K562 (cell line): ENCODE data around the gene SLC25A53. TPM values are rescaled to one million over a fixed set of nuclear protein-coding genes. Genes with fewer than 3 reads are reported as not detected.
A peak's percentile ranks its signal among the peaks of the same experiment; 100 is the strongest.

Experiments
- ARID2 ChIP-seq: fragments of 450-650 bp; IDR thresholded peaks from 2 replicates; pipeline ENCODE4 v1.6.1; 2017; ENCODE audit warnings: antibody characterized with exemption, mild to moderate bottlenecking
- CTBP1 ChIP-seq: fragments of 450-650 bp; IDR thresholded peaks from 2 replicates; pipeline ENCODE4 v1.6.1; 2016; ENCODE audit warnings: borderline replicate concordance
- FOS ChIP-seq: IDR thresholded peaks from 3 replicates; pipeline ENCODE4 v1.6.1; 2011; ENCODE audit not compliant: insufficient read length; ENCODE audit errors: extremely low read depth
- HIVEP1 ChIP-seq: fragments of 250-450 bp; sonication (Bioruptor Pico); IDR thresholded peaks from 2 replicates; pipeline ENCODE4 v1.4.0; 2020; ENCODE audit warnings: mild to moderate bottlenecking
- JUN ChIP-seq, 2 experiments: sonication (generic) in 1 of 2; formaldehyde crosslinking in 1 of 2; IDR thresholded peaks; 2 replicates each; pipeline versions ENCODE4 v1.6.1 to v1.8.0; 2012 to 2022; ENCODE audit warnings: borderline replicate concordance in 2 of 2, mild to moderate bottlenecking in 2 of 2, improper control_type of control experiment in 1 of 2, low read depth in 1 of 2, low read length in 1 of 2, missing genetic modification reagents in 1 of 2
- NCOA4 ChIP-seq: fragments of 450-650 bp; IDR thresholded peaks from 2 replicates; pipeline ENCODE4 v1.6.1; 2018; ENCODE audit warnings: mild to moderate bottlenecking; ENCODE audit not compliant: partially characterized antibody
- POLR2AphosphoS2 ChIP-seq: IDR thresholded peaks from 2 replicates; pipeline ENCODE4 v1.6.1; 2012; ENCODE audit warnings: low read length, improper control_type of control experiment
- RFX7 ChIP-seq: fragments of 250-450 bp; sonication (Bioruptor Pico); IDR thresholded peaks from 2 replicates; pipeline ENCODE4 v1.5.1; 2021; ENCODE audit warnings: mild to moderate bottlenecking
- RNF2 ChIP-seq: sonication (generic); IDR thresholded peaks from 2 replicates; pipeline ENCODE4 v1.6.1; 2016
- SMAD4 ChIP-seq: fragments of 250-450 bp; sonication (Bioruptor Pico); conservative IDR thresholded peaks from 2 replicates; pipeline ENCODE4 v1.8.0; 2021; ENCODE audit warnings: inconsistent platforms, mild to moderate bottlenecking, moderate library complexity
- SP1 ChIP-seq: sonication (generic); formaldehyde crosslinking; IDR thresholded peaks from 2 replicates; pipeline ENCODE4 v1.8.1; 2022; ENCODE audit warnings: mild to moderate bottlenecking, missing genetic modification reagents
- SRF ChIP-seq, 2 experiments: fragments of 250-450, 450-650 bp in 1 of 2; sonication (Bioruptor Pico) in 1 of 2; sonication (generic) in 1 of 2; formaldehyde crosslinking; IDR thresholded peaks; 2 replicates each; pipeline versions ENCODE4 v1.5.0 to v1.5.1; 2020 to 2022; ENCODE audit warnings: mild to moderate bottlenecking in 1 of 2, missing genetic modification reagents in 1 of 2
- STAG1 ChIP-seq: sonication (generic); formaldehyde crosslinking; IDR thresholded peaks from 2 replicates; pipeline ENCODE4 v1.5.0; 2020; ENCODE audit warnings: missing genetic modification reagents, borderline replicate concordance
- WHSC1 ChIP-seq: IDR thresholded peaks from one replicate; pipeline ENCODE4 v1.6.1; 2012; ENCODE audit warnings: low read length, control low read depth, inconsistent platforms
- ZNF197 ChIP-seq: fragments of 200-800 bp; sonication (Bioruptor generic); IDR thresholded peaks from 2 replicates; pipeline ENCODE4 v1.6.1; 2016; ENCODE audit warnings: low read depth, missing genetic modification characterization, missing compliant biosample characterization
- ZNF253 ChIP-seq: fragments of 250-450 bp; sonication (Bioruptor Pico); conservative IDR thresholded peaks from 2 replicates; pipeline ENCODE4 v1.6.1; 2021; ENCODE audit warnings: mild to moderate bottlenecking
- ZNF282 ChIP-seq: sonication (generic); formaldehyde crosslinking; IDR thresholded peaks from 2 replicates; pipeline ENCODE4 v1.8.1; 2023; ENCODE audit warnings: missing genetic modification reagents
- ZNF311 ChIP-seq: fragments of 250-450 bp; sonication (Bioruptor Pico); IDR thresholded peaks from 2 replicates; pipeline ENCODE4 v1.4.0; 2020; ENCODE audit warnings: mild to moderate bottlenecking, moderate library complexity
- ZNF76 ChIP-seq: fragments of 250-450 bp; sonication (Bioruptor Pico); IDR thresholded peaks from 2 replicates; pipeline ENCODE4 v1.4.0; 2020; ENCODE audit warnings: mild to moderate bottlenecking, moderate library complexity, borderline replicate concordance
- polyA plus RNA-seq, 8 experiments: library from polyadenylated mRNA; depleted of rRNA in 4 of 8; stranded (reverse) in 5 of 8; unstranded in 3 of 8; fragments of >200 nt; fragmentation: Nextera tagmentation in 2 of 8; fragmentation: Illumina TruSeq in 1 of 8; extraction: Ambion mirVana in 2 of 8; extraction: Trizol in 1 of 8; gene quantifications; 2 replicates each; pipeline versions ENCODE4 v1.2.1 to v1.2.3, GENCODE V29; 2011 to 2014; ENCODE audit warnings: inconsistent platforms in 1 of 8, missing spikeins in 1 of 8
- total RNA-seq, 7 experiments: library from RNA; depleted of rRNA in 6 of 7; stranded (reverse); fragments of >200 nt in 6 of 7; fragmentation: Illumina TruSeq in 2 of 7; extraction: Trizol in 2 of 7; gene quantifications; 2 replicates each; pipeline versions ENCODE4 v1.2.1 to v1.2.3, GENCODE V29; 2011 to 2021; ENCODE audit warnings: low replicate concordance in 1 of 7
- TF ChIP-seq, protein P1 (sequence below): fragments of 450-650 bp; formaldehyde crosslinking; IDR thresholded peaks from 2 replicates; pipeline ENCODE4 v1.4.0; 2020; ENCODE audit warnings: mild to moderate bottlenecking, moderate library complexity
- TF ChIP-seq, protein P2 (sequence below): sonication (generic); formaldehyde crosslinking; IDR thresholded peaks from 2 replicates; pipeline ENCODE4 v1.8.1; 2023; ENCODE audit warnings: mild to moderate bottlenecking, missing genetic modification reagents
- TF ChIP-seq, protein P3 (sequence below), 2 experiments: fragments of 450-650 bp in 1 of 2; IDR thresholded peaks; 2 replicates each; pipeline ENCODE4 v1.6.1; 2011 to 2017; ENCODE audit warnings: low read depth in 2 of 2, antibody characterized with exemption in 1 of 2, borderline replicate concordance in 1 of 2, low read length in 1 of 2, mild to moderate bottlenecking in 1 of 2, mixed read lengths in 1 of 2; ENCODE audit not compliant: control insufficient read depth in 1 of 2

Gene SLC25A53
- total and polyA plus RNA-seq, 9 of the 15 experiments (the other 6 are each of a cell fraction or from before 2014, with no cell fraction given) = 2.4 to 8.6 (median 5.6) TPM

DNA sequence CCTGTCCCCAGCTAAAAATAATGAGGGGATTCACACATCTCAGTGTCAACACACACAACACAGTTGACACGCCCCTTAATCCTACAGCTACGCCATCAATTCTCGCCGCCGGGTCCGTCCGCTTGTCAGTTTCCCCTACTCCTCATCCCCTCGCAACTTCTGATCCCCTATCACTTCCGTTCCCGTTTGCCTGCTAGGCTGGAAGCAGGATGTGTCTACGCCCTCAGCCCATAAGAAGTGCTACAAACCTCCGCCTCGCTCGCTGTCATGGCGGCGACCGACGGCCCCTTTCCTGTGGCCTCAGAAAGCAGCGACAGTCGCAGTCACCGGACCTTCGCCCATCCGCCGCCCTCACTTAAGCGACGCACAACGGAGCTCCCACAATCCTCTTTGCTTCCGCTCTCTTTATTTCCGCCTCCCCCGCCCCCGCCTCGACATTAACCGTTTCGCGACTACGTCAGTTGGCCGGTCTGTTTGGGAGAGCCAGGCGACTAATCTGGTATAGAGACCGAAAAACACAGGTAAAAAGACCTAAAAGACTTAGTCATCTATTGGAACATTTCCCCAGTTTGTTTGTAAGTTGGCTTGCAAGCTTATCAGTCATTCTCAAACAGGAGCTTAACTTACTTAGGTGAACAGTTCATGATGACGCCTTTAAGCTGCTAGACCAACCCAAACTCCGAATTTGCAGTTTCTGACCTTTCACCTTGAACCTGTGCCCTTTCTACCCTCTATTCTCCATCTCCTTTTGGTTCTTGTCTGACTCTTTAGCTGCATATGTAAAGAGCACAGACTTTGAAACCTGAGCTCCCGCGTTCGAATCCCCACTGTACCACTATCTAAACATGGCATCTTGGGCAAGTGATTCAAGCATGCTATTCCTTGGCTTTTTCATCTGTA, at the start of gene SLC25A53 (continued):
- TF ChIP-seq, protein P1, sequence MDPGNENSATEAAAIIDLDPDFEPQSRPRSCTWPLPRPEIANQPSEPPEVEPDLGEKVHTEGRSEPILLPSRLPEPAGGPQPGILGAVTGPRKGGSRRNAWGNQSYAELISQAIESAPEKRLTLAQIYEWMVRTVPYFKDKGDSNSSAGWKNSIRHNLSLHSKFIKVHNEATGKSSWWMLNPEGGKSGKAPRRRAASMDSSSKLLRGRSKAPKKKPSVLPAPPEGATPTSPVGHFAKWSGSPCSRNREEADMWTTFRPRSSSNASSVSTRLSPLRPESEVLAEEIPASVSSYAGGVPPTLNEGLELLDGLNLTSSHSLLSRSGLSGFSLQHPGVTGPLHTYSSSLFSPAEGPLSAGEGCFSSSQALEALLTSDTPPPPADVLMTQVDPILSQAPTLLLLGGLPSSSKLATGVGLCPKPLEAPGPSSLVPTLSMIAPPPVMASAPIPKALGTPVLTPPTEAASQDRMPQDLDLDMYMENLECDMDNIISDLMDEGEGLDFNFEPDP (CRISPR knock-in tag) = no peak
- TF ChIP-seq, protein P2, sequence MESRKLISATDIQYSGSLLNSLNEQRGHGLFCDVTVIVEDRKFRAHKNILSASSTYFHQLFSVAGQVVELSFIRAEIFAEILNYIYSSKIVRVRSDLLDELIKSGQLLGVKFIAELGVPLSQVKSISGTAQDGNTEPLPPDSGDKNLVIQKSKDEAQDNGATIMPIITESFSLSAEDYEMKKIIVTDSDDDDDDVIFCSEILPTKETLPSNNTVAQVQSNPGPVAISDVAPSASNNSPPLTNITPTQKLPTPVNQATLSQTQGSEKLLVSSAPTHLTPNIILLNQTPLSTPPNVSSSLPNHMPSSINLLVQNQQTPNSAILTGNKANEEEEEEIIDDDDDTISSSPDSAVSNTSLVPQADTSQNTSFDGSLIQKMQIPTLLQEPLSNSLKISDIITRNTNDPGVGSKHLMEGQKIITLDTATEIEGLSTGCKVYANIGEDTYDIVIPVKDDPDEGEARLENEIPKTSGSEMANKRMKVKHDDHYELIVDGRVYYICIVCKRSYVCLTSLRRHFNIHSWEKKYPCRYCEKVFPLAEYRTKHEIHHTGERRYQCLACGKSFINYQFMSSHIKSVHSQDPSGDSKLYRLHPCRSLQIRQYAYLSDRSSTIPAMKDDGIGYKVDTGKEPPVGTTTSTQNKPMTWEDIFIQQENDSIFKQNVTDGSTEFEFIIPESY = no peak
- TF ChIP-seq SRF (CRISPR knock-in tag; IDR thresholded peaks at IDR 0.05) (no peak), STAG1 (no peak), ZNF282 (CRISPR knock-in tag) (no peak), ARID2 (no peak), ZNF311 (CRISPR knock-in tag) (no peak), RNF2 (0 out of 2 replicates have a peak, but pooled peaks have one; percentile 15), ZNF76 (peak; percentile 83; the same call in 1 of the 2 replicates), WHSC1 (no peak), HIVEP1 (CRISPR knock-in tag) (no peak), SP1 (CRISPR knock-in tag) (peak; percentile 47; the same call in 1 of the 2 replicates), RFX7 (CRISPR knock-in tag) (no peak), SMAD4 (peak; percentile 73), NCOA4 (no peak), CTBP1 (peak; percentile 79), POLR2AphosphoS2 (no peak), FOS (no peak), ZNF253 (CRISPR knock-in tag) (no peak), JUN (IDR thresholded peaks at IDR 0.05; ENCODE audit: borderline replicate concordance, low read depth, low read length) (0 out of 2 replicates have a peak, but pooled peaks have one; percentile 34), JUN (CRISPR knock-in tag; IDR thresholded peaks at IDR 0.05; ENCODE audit: borderline replicate concordance) (no peak), ZNF197 (CRISPR knock-in tag) (no peak)
- TF ChIP-seq, protein P3, sequence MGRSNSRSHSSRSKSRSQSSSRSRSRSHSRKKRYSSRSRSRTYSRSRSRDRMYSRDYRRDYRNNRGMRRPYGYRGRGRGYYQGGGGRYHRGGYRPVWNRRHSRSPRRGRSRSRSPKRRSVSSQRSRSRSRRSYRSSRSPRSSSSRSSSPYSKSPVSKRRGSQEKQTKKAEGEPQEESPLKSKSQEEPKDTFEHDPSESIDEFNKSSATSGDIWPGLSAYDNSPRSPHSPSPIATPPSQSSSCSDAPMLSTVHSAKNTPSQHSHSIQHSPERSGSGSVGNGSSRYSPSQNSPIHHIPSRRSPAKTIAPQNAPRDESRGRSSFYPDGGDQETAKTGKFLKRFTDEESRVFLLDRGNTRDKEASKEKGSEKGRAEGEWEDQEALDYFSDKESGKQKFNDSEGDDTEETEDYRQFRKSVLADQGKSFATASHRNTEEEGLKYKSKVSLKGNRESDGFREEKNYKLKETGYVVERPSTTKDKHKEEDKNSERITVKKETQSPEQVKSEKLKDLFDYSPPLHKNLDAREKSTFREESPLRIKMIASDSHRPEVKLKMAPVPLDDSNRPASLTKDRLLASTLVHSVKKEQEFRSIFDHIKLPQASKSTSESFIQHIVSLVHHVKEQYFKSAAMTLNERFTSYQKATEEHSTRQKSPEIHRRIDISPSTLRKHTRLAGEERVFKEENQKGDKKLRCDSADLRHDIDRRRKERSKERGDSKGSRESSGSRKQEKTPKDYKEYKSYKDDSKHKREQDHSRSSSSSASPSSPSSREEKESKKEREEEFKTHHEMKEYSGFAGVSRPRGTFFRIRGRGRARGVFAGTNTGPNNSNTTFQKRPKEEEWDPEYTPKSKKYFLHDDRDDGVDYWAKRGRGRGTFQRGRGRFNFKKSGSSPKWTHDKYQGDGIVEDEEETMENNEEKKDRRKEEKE (IDR thresholded peaks at IDR 0.05; ENCODE audit: borderline replicate concordance in 1 of 2, control insufficient read depth in 1 of 2, low read depth in 2 of 2, low read length in 1 of 2) = no peak
